Measurements from ENCODE around the gene VPS25. TPM values are rescaled to one million over a fixed set of nuclear protein-coding genes. Genes with fewer than 3 reads are reported as not detected.
A peak's percentile ranks its signal among the peaks of the same experiment; 100 is the strongest.

VPS25 gene
- total RNA-seq, 1 donor from 2014 or later, result 88.7 TPM

- Mint-ChIP-seq H3K27ac (ENCODE audit: unreplicated experiment) (peak overlapping the region; percentile 99), H3K36me3 (ENCODE audit: low read depth) (peaks cover 2% of the 10 kb centered on the region), H3K27me3 (ENCODE audit: low read depth) (peaks cover 15% of the 10 kb centered on the region), H3K9me3 (no peaks in the 10 kb centered on the region), H3K4me1 (peaks cover 9% of the 10 kb centered on the region), H3K4me3 (peak overlapping the region; percentile 96)
- DNase-seq (ENCODE audit: low read depth, low spot score), result no peak
- peak; percentile 26 for TF ChIP-seq CTCF (conservative IDR thresholded peaks at IDR 0.05)
These were observed 29.5 kb upstream of the VPS25 start for GRCh38 chr17:42743595-42744282.

GRCh38 chr17:42744283-42744805 is 28.9 kb upstream of the VPS25 start:
- H3K36me3 Mint-ChIP-seq (ENCODE audit: low read depth), result peaks cover 2% of the 10 kb centered on the region
- DNase-seq (ENCODE audit: low read depth, low spot score), result no peak

GRCh38 chr17:42744806-42745617 is 28.2 kb upstream of the VPS25 start, which contains the start of gene EZH1:
EZH1 (minus strand) TSS chr17:42745040; CDS start chr17:42728941, 16,099 bp downstream.
- peak within 1 kb of the TSS; percentile 99 for H3K27ac Mint-ChIP-seq (ENCODE audit: unreplicated experiment)
- peaks cover 2% of the 10 kb centered on the region for H3K36me3 Mint-ChIP-seq (ENCODE audit: low read depth)
- peaks cover 9% of the 10 kb centered on the region for H3K4me1 Mint-ChIP-seq
- H3K4me3 Mint-ChIP-seq, result peak within 1 kb of the TSS; percentile 96
- H3K9me3 Mint-ChIP-seq, result no peaks in the 10 kb centered on the region
- TF ChIP-seq CTCF (conservative IDR thresholded peaks at IDR 0.05), result no peak
- DNase-seq (ENCODE audit: low read depth, low spot score), result peak; percentile 91
- H3K27me3 Mint-ChIP-seq (ENCODE audit: low read depth), result peaks cover 15% of the 10 kb centered on the region

More at GRCh38 chr17:42744283-42744805, 28.9 kb upstream of the VPS25 start:
- Mint-ChIP-seq H3K27me3 (ENCODE audit: low read depth) (peaks cover 15% of the 10 kb centered on the region), H3K4me1 (peaks cover 9% of the 10 kb centered on the region), H3K9me3 (no peaks in the 10 kb centered on the region), H3K27ac (ENCODE audit: unreplicated experiment) (peak overlapping the region; percentile 99), H3K4me3 (peak overlapping the region; percentile 96)
- peak; percentile 3 for TF ChIP-seq CTCF (conservative IDR thresholded peaks at IDR 0.05)

- peaks cover 2% of the 10 kb centered on the region for H3K36me3 Mint-ChIP-seq (ENCODE audit: low read depth)
- DNase-seq (ENCODE audit: low read depth, low spot score), result no peak
- no peaks in the 10 kb centered on the region for H3K9me3 Mint-ChIP-seq
- peaks cover 9% of the 10 kb centered on the region for H3K4me1 Mint-ChIP-seq
- peaks cover 22% of the 10 kb centered on the region for H3K27me3 Mint-ChIP-seq (ENCODE audit: low read depth)
- TF ChIP-seq CTCF (conservative IDR thresholded peaks at IDR 0.05), result no peak
- H3K27ac Mint-ChIP-seq (ENCODE audit: unreplicated experiment), result no peak overlapping the region
- no peak overlapping the region for H3K4me3 Mint-ChIP-seq
These were observed 24.9 kb upstream of the VPS25 start for GRCh38 chr17:42748202-42748907.
